Lower leg skin (tissue), 4 donors: ENCODE data around the gene PPIF. TPM values are rescaled to one million over a fixed set of nuclear protein-coding genes. Genes with fewer than 3 reads are reported as not detected.

Source experiments
- DNase-seq, 2 donors: peaks; one replicate each; pipeline ENCODE4 v3.0.0-alpha.2; 2019; ENCODE audit warnings: low spot score in 2 of 2
- H3K4me3 ChIP-seq: fragments of 200-600 bp; sonication (generic); 2 replicates; pipeline ENCODE4 v1.5.1; 2017; ENCODE audit warnings: mild to moderate bottlenecking, low read depth; ENCODE audit not compliant: poor library complexity, severe bottlenecking
- CTCF ChIP-seq, 3 donors: fragments of 450-650 bp; IDR thresholded peaks; one replicate each; pipeline ENCODE4 v1.5.1; 2016; ENCODE audit warnings: antibody characterized with exemption in 3 of 3, mild to moderate bottlenecking in 3 of 3, moderate library complexity in 2 of 3
- POLR2A ChIP-seq, 2 donors: fragments of 450-650 bp; IDR thresholded peaks; one replicate each; pipeline ENCODE4 v1.6.1; 2016 to 2017; ENCODE audit warnings: antibody characterized with exemption in 2 of 2, mild to moderate bottlenecking in 1 of 2, moderate library complexity in 1 of 2
- WGBS, 2 donors: methylation state at CpG; one replicate each; pipeline ENCODE4 v1.1.5; 2018; 5-methylcytosine and 5-hydroxymethylcytosine counted together
- intact Hi-C: fragments of 100-400 bp; cut with DNase I; formaldehyde crosslinking; loops from one replicate; pipeline ENCODE4 v1.15.0; 2023; ENCODE audit warnings: low total_unique reads
- total RNA-seq, 4 donors: library from RNA; depleted of rRNA; stranded (reverse); fragments of >200 nt; gene quantifications; one replicate each; pipeline ENCODE4 v1.1.0, GENCODE V29; 2016

The PPIF gene
- total RNA-seq, 4 donors from 2014 or later: 59.3 to 123 (median 78.3) TPM

- WGBS, 2 donors: 60 to 65% methylated on average over 23 of the region's 23 CpGs
- intact Hi-C loops: no loop called here
- peak; percentile 58 to 94 for DNase-seq
- TF ChIP-seq CTCF (IDR thresholded peaks at IDR 0.05): no peak
- no peak overlapping the region for H3K4me3 ChIP-seq
These were observed 54.0 kb downstream of the PPIF start for GRCh38 chr10:79401015-79401921.

- 95 to 97% methylated on average over 7 of the region's 7 CpGs for WGBS, 2 donors
- intact Hi-C loops: no loop called here
- TF ChIP-seq CTCF (IDR thresholded peaks at IDR 0.05) (no peak), POLR2A (IDR thresholded peaks at IDR 0.05) (no peak)
- no peak overlapping the region for H3K4me3 ChIP-seq
- no peak for DNase-seq
These were observed 55.3 kb downstream of the PPIF start for GRCh38 chr10:79402625-79402946.

DNA sequence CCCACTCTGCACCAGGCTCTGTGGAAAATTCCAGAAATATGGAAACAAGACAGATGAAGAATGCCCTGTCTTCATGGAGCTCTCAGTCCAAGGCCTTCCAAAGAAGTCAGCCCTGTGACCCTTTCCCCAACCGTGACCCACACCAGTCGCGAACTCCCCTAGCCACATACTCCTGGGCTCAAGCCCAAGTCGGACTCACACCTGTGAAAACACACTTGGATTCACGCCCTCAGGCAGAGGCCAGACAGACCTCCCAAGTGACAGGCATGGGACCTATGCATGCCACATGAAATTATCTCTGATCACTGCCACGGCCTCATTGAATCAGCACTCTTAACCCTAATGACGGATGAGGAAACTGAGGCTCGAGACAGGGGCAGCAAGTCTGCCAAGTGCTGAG, 55.7 kb downstream of the PPIF start:
- 71 to 85% methylated on average over 8 of the region's 8 CpGs for WGBS, 2 donors
- no peak overlapping the region for H3K4me3 ChIP-seq
- TF ChIP-seq POLR2A (IDR thresholded peaks at IDR 0.05): no peak
- no peak for TF ChIP-seq CTCF (IDR thresholded peaks at IDR 0.05)
- intact Hi-C loops: no loop called here
- DNase-seq: no peak

GRCh38 chr10:79403441-79404230, 56.4 kb downstream of the PPIF start:
- H3K4me3 ChIP-seq: no peak overlapping the region

GRCh38 chr10:79404231-79404609, 57.0 kb downstream of the PPIF start:
- intact Hi-C loops: no loop called here
- peak; percentile 82 to 95 for DNase-seq
- 3 to 7% methylated on average over 6 to 7 of the region's 7 CpGs for whole genome bisulfite sequencing, 2 donors
- no peak for TF ChIP-seq CTCF (IDR thresholded peaks at IDR 0.05)
- TF ChIP-seq POLR2A (IDR thresholded peaks at IDR 0.05): no peak
- no peak overlapping the region for H3K4me3 ChIP-seq

More at GRCh38 chr10:79403441-79404230, 56.4 kb downstream of the PPIF start:
- no peak for TF ChIP-seq POLR2A (IDR thresholded peaks at IDR 0.05)
- TF ChIP-seq CTCF (IDR thresholded peaks at IDR 0.05): no peak
- peak in 1 of 2 donors; percentile 87 for DNase-seq
- intact Hi-C loops: no loop called here
- 49 to 60% methylated on average over 21 to 22 of the region's 23 CpGs for WGBS, 2 donors
